Ovary (tissue), 9 donors: ENCODE data around the gene SUSD2. TPM values are rescaled to one million over a fixed set of nuclear protein-coding genes. Genes with fewer than 3 reads are reported as not detected.

Source experiments
- DNase-seq, 5 donors: peaks; one replicate each; pipeline ENCODE4 v3.0.0-alpha.2; 2019 to 2020
- H3K27ac ChIP-seq, 2 donors: fragments of 200-600 bp; one replicate each; pipeline versions ENCODE4 v1.5.1 to v1.8.0; 2019 to 2022
- H3K27me3 ChIP-seq: fragments of 200-600 bp; one replicate; pipeline ENCODE4 v1.8.0; 2022
- H3K36me3 ChIP-seq: fragments of 200-600 bp; sonication (generic); one replicate; pipeline ENCODE4 v1.5.1; 2019
- H3K4me1 ChIP-seq: one replicate; pipeline ENCODE4 v1.8.1; 2013; ENCODE audit warnings: mild to moderate bottlenecking, moderate library complexity; ENCODE audit not compliant: insufficient read depth
- H3K4me3 ChIP-seq: fragments of 200-600 bp; sonication (generic); one replicate; pipeline ENCODE4 v1.5.1; 2017
- H3K9me3 ChIP-seq, 2 donors: fragments of 200-600 bp in 1 of 2; sonication (generic) in 1 of 2; one replicate each; pipeline versions ENCODE4 v1.5.1 to v1.8.1; 2013 to 2019; ENCODE audit warnings: mild to moderate bottlenecking in 1 of 2, moderate library complexity in 1 of 2
- CTCF ChIP-seq, 3 donors: fragments of 450-650 bp in 2 of 3; fragments of 200-600 bp in 1 of 3; IDR thresholded peaks; one replicate each; pipeline versions ENCODE4 v1.5.1 to v1.8.0; 2016 to 2022; ENCODE audit warnings: antibody characterized with exemption in 3 of 3, mild to moderate bottlenecking in 1 of 3
- EP300 ChIP-seq: sonication (generic); formaldehyde crosslinking; IDR thresholded peaks from one replicate; pipeline ENCODE4 v1.6.1; 2017; ENCODE audit warnings: antibody characterized with exemption
- POLR2A ChIP-seq: fragments of 450-650 bp; IDR thresholded peaks from one replicate; pipeline ENCODE4 v1.6.1; 2017; ENCODE audit warnings: antibody characterized with exemption, mild to moderate bottlenecking, moderate library complexity
- WGBS, 3 donors: extraction: QIAGEN DNeasy Blood & Tissue Kit in 1 of 3; methylation state at CpG; one replicate each; pipeline versions ENCODE4 v1.1.5 to v1.1.7; 2013 to 2017; 5-methylcytosine and 5-hydroxymethylcytosine counted together
- intact Hi-C, 4 donors: fragments of 100-400 bp; cut with DNase I; formaldehyde crosslinking; loops; one replicate each; pipeline versions ENCODE4 v1.11.0 to v1.15.1; 2022 to 2023
- polyA plus RNA-seq, 2 donors: library from polyadenylated mRNA; stranded (reverse); fragments of 200-250 nt in 1 of 2; fragments of 350-450 nt in 1 of 2; fragmentation: Illumina TruSeq in 1 of 2; extraction: RNeasy Lipid Tissue Mini Kit (QIAGEN cat#74804) in 1 of 2; gene quantifications; one replicate each; pipeline ENCODE4 v1.2.3, GENCODE V29; 2013 to 2014
- total RNA-seq, 7 donors: library from RNA; depleted of rRNA in 2 of 7; stranded (reverse); fragments of >200 nt in 2 of 7; fragmentation: NEBNext Ultra II Directional in 3 of 7; extraction: Animal tissue kit (Norgen Biotek cat#: 25700) in 3 of 7; gene quantifications; one replicate each; pipeline versions ENCODE4 v1.1.0 to v1.2.4, GENCODE V29; 2016 to 2023
- donor health status: DM: no; HTN: no; CAD: no; lungs with moderate emphysema.
- donor health status: DM: no; HTN: no; CAD: no.
- donor health status: Bipolar disorder and iron deficiency.
- donor health status: DM: yes; HTN: yes; CAD: no.
- donor health status: DM: no; HTN: no; CAD: no.
- donor health status: DM: yes; HTN: yes; CAD: no.

The SUSD2 gene
- total and polyA plus RNA-seq, 9 donors: 0.45 to 4.1 (median 2.6) TPM

GRCh38 chr22:24166811-24167210 lies 14.5 kb upstream of the SUSD2 start:
- Histone ChIP-seq H3K4me3 (no peak overlapping the region), H3K36me3 (no peaks in the 10 kb centered on the region), H3K27ac (no peak overlapping the region), H3K4me1 (no peaks in the 10 kb centered on the region), H3K27me3 (no peaks in the 10 kb centered on the region), H3K9me3 (no peaks in the 10 kb centered on the region)
- DNase-seq: no peak
- TF ChIP-seq EP300 (no peak), CTCF (IDR thresholded peaks at IDR 0.05) (no peak), POLR2A (no peak)
- WGBS, 3 donors: 84 to 89% (median 87%) methylated on average over 15 to 20 of the region's 20 CpGs
- intact Hi-C loops: no loop called here

GRCh38 chr22:24169439-24170058 lies 11.7 kb upstream of the SUSD2 start:
- no peak overlapping the region for H3K4me3 ChIP-seq
- intact Hi-C loops: loop anchor here in 2 of 4 donors (5.0 to 10.0 kb wide), 2 partner anchors 162 to 215 kb away; partner anchors contain the start of gene GSTT4 (in 1 of the 2)
- H3K27ac ChIP-seq: no peak overlapping the region
- TF ChIP-seq EP300 (no peak), CTCF (IDR thresholded peaks at IDR 0.05) (no peak), POLR2A (no peak)
- H3K9me3 ChIP-seq: no peaks in the 10 kb centered on the region
- WGBS, 3 donors: 80 to 84% (median 83%) methylated on average over 9 to 12 of the region's 12 CpGs
- no peaks in the 10 kb centered on the region for H3K27me3 ChIP-seq
- H3K36me3 ChIP-seq: no peaks in the 10 kb centered on the region
- no peaks in the 10 kb centered on the region for H3K4me1 ChIP-seq
- no peak for DNase-seq

- intact Hi-C loops: loop anchor here in 2 of 4 donors (5.0 to 10.0 kb wide), 2 partner anchors 163 to 215 kb away; partner anchors contain the start of gene GSTT4 (in 1 of the 2)
These were observed 11.1 kb upstream of the SUSD2 start for GRCh38 chr22:24170188-24170587.

GRCh38 chr22:24170632-24171031 lies 10.7 kb upstream of the SUSD2 start:
- H3K4me1 ChIP-seq: no peaks in the 10 kb centered on the region
- no peaks in the 10 kb centered on the region for H3K27me3 ChIP-seq
- intact Hi-C loops: loop anchor here in 2 of 4 donors (5.0 to 10.0 kb wide), 2 partner anchors 163 to 216 kb away; partner anchors contain the start of gene GSTT4 (in 1 of the 2)
- TF ChIP-seq EP300 (no peak), POLR2A (no peak), CTCF (IDR thresholded peaks at IDR 0.05) (no peak)
- no peak for DNase-seq
- H3K4me3 ChIP-seq: no peak overlapping the region
- H3K36me3 ChIP-seq: no peaks in the 10 kb centered on the region
- WGBS, 3 donors: 73 to 83% (median 77%) methylated on average over 3 to 5 of the region's 5 CpGs
- H3K9me3 ChIP-seq: no peaks in the 10 kb centered on the region
- no peak overlapping the region for H3K27ac ChIP-seq

More at GRCh38 chr22:24170188-24170587, 11.1 kb upstream of the SUSD2 start:
- Histone ChIP-seq H3K27ac (no peak overlapping the region), H3K9me3 (no peaks in the 10 kb centered on the region), H3K4me1 (no peaks in the 10 kb centered on the region), H3K27me3 (no peaks in the 10 kb centered on the region), H3K4me3 (no peak overlapping the region), H3K36me3 (no peaks in the 10 kb centered on the region)
- no peak for TF ChIP-seq POLR2A
- no peak for TF ChIP-seq CTCF (IDR thresholded peaks at IDR 0.05)
- no peak for TF ChIP-seq EP300
- 86 to 90% (median 88%) methylated on average over 12 of the region's 12 CpGs for WGBS, 3 donors
- no peak for DNase-seq
